Measurements from ENCODE around the gene PALLD. TPM values are rescaled to one million over a fixed set of nuclear protein-coding genes. Genes with fewer than 3 reads are reported as not detected.

The PALLD gene
- total RNA-seq, 3 donors from 2014 or later, result 0.94 to 2.4 (median 1.2) TPM

GRCh38 chr4:168484626-168485025 lies 12.2 kb upstream of the PALLD start:
- H3K4me3 Mint-ChIP-seq, result no peak overlapping the region
- no peaks in the 10 kb centered on the region for H3K9me3 Mint-ChIP-seq
- H3K36me3 Mint-ChIP-seq (ENCODE audit: insufficient read depth), result no peaks in the 10 kb centered on the region
- H3K4me1 Mint-ChIP-seq (ENCODE audit: low read depth), result peaks cover 52% of the 10 kb centered on the region
- no peaks in the 10 kb centered on the region for H3K27me3 Mint-ChIP-seq (ENCODE audit: low read depth)
- ATAC-seq (no peak), DNase-seq (no peak)

- Mint-ChIP-seq H3K4me1 (ENCODE audit: low read depth) (peaks cover 50% of the 10 kb centered on the region), H3K4me3 (no peak overlapping the region), H3K27me3 (ENCODE audit: low read depth) (no peaks in the 10 kb centered on the region), H3K36me3 (ENCODE audit: insufficient read depth) (no peaks in the 10 kb centered on the region), H3K9me3 (no peaks in the 10 kb centered on the region)
- no peak for ATAC-seq
- DNase-seq, result no peak
These were observed 11.5 kb upstream of the PALLD start for GRCh38 chr4:168485156-168485910.

- H3K9me3 Mint-ChIP-seq, result no peaks in the 10 kb centered on the region
- no peak for DNase-seq
- H3K4me1 Mint-ChIP-seq (ENCODE audit: low read depth), result peaks cover 34% of the 10 kb centered on the region
- H3K27me3 Mint-ChIP-seq (ENCODE audit: low read depth), result peaks cover 4% of the 10 kb centered on the region
- H3K36me3 Mint-ChIP-seq (ENCODE audit: insufficient read depth), result no peaks in the 10 kb centered on the region
- H3K4me3 Mint-ChIP-seq, result no peak overlapping the region
- ATAC-seq, result peak; percentile 96 to 99
These were observed 10.0 kb upstream of the PALLD start for GRCh38 chr4:168486912-168487281.

- Mint-ChIP-seq H3K4me3 (no peak overlapping the region), H3K27me3 (ENCODE audit: low read depth) (peaks cover 4% of the 10 kb centered on the region), H3K9me3 (no peaks in the 10 kb centered on the region), H3K4me1 (ENCODE audit: low read depth) (peaks cover 29% of the 10 kb centered on the region), H3K36me3 (ENCODE audit: insufficient read depth) (no peaks in the 10 kb centered on the region)
- DNase-seq (no peak), ATAC-seq (peak; percentile 39 to 57)
These were observed 9.4 kb upstream of the PALLD start for GRCh38 chr4:168487282-168488035.

GRCh38 chr4:168488869-168489274 lies 8.0 kb upstream of the PALLD start:
- H3K4me1 Mint-ChIP-seq (ENCODE audit: low read depth), result peaks cover 16% of the 10 kb centered on the region
- DNase-seq (no peak), ATAC-seq (no peak)
- H3K4me3 Mint-ChIP-seq, result no peak overlapping the region
- H3K27me3 Mint-ChIP-seq (ENCODE audit: low read depth), result peaks cover 11% of the 10 kb centered on the region
- H3K36me3 Mint-ChIP-seq (ENCODE audit: insufficient read depth), result no peaks in the 10 kb centered on the region
- H3K9me3 Mint-ChIP-seq, result no peaks in the 10 kb centered on the region

- Mint-ChIP-seq H3K4me1 (ENCODE audit: low read depth) (peaks cover 11% of the 10 kb centered on the region), H3K9me3 (no peaks in the 10 kb centered on the region), H3K36me3 (ENCODE audit: insufficient read depth) (no peaks in the 10 kb centered on the region), H3K4me3 (no peak overlapping the region), H3K27me3 (ENCODE audit: low read depth) (peaks cover 11% of the 10 kb centered on the region)
- ATAC-seq (no peak), DNase-seq (no peak)
These were observed 7.2 kb upstream of the PALLD start for GRCh38 chr4:168489616-168490015.

GRCh38 chr4:168490711-168491110 lies 6.1 kb upstream of the PALLD start:
- peaks cover 11% of the 10 kb centered on the region for H3K27me3 Mint-ChIP-seq (ENCODE audit: low read depth)

GRCh38 chr4:168491563-168491962 lies 5.3 kb upstream of the PALLD start:
- no peaks in the 10 kb centered on the region for H3K36me3 Mint-ChIP-seq (ENCODE audit: insufficient read depth)
- H3K4me3 Mint-ChIP-seq, result no peak overlapping the region
- H3K4me1 Mint-ChIP-seq (ENCODE audit: low read depth), result peaks cover 10% of the 10 kb centered on the region
- DNase-seq (no peak), ATAC-seq (no peak)
- no peaks in the 10 kb centered on the region for H3K9me3 Mint-ChIP-seq
- peaks cover 11% of the 10 kb centered on the region for H3K27me3 Mint-ChIP-seq (ENCODE audit: low read depth)

More at GRCh38 chr4:168490711-168491110, 6.1 kb upstream of the PALLD start:
- Mint-ChIP-seq H3K9me3 (no peaks in the 10 kb centered on the region), H3K4me1 (ENCODE audit: low read depth) (peaks cover 10% of the 10 kb centered on the region), H3K36me3 (ENCODE audit: insufficient read depth) (no peaks in the 10 kb centered on the region), H3K4me3 (no peak overlapping the region)
- no peak for DNase-seq
- ATAC-seq, result no peak

- H3K4me1 Mint-ChIP-seq (ENCODE audit: low read depth), result peaks cover 3% of the 10 kb centered on the region
- ATAC-seq (no peak), DNase-seq (no peak)
- no peaks in the 10 kb centered on the region for H3K36me3 Mint-ChIP-seq (ENCODE audit: insufficient read depth)
- H3K9me3 Mint-ChIP-seq, result no peaks in the 10 kb centered on the region
- H3K4me3 Mint-ChIP-seq, result no peak overlapping the region
- H3K27me3 Mint-ChIP-seq (ENCODE audit: low read depth), result peaks cover 8% of the 10 kb centered on the region
These were observed 1.4 kb downstream of the PALLD start for GRCh38 chr4:168498251-168498650.

GRCh38 chr4:168499241-168499640 lies 2.4 kb downstream of the PALLD start:
- no peak for DNase-seq
- H3K4me1 Mint-ChIP-seq (ENCODE audit: low read depth), result peaks cover 8% of the 10 kb centered on the region
- no peak for ATAC-seq
- H3K27me3 Mint-ChIP-seq (ENCODE audit: low read depth), result peaks cover 7% of the 10 kb centered on the region
- no peaks in the 10 kb centered on the region for H3K36me3 Mint-ChIP-seq (ENCODE audit: insufficient read depth)
- H3K9me3 Mint-ChIP-seq, result no peaks in the 10 kb centered on the region
- H3K4me3 Mint-ChIP-seq, result no peak overlapping the region

GRCh38 chr4:168501407-168501806 lies 4.6 kb downstream of the PALLD start:
- DNase-seq, result no peak
- Mint-ChIP-seq H3K27me3 (ENCODE audit: low read depth) (peaks cover 7% of the 10 kb centered on the region), H3K4me1 (ENCODE audit: low read depth) (peaks cover 8% of the 10 kb centered on the region), H3K36me3 (ENCODE audit: insufficient read depth) (no peaks in the 10 kb centered on the region), H3K4me3 (no peak overlapping the region), H3K9me3 (no peaks in the 10 kb centered on the region)
- no peak for ATAC-seq

- H3K4me3 Mint-ChIP-seq, result no peak overlapping the region
- ATAC-seq (no peak), DNase-seq (no peak)
- no peaks in the 10 kb centered on the region for H3K9me3 Mint-ChIP-seq
- no peaks in the 10 kb centered on the region for H3K36me3 Mint-ChIP-seq (ENCODE audit: insufficient read depth)
- H3K4me1 Mint-ChIP-seq (ENCODE audit: low read depth), result peaks cover 8% of the 10 kb centered on the region
- H3K27me3 Mint-ChIP-seq (ENCODE audit: low read depth), result peaks cover 7% of the 10 kb centered on the region
These were observed 6.0 kb downstream of the PALLD start for GRCh38 chr4:168502861-168503260.

GRCh38 chr4:168503652-168504362 lies 7.0 kb downstream of the PALLD start:
- Mint-ChIP-seq H3K36me3 (ENCODE audit: insufficient read depth) (no peaks in the 10 kb centered on the region), H3K4me3 (no peak overlapping the region), H3K27me3 (ENCODE audit: low read depth) (peaks cover 2% of the 10 kb centered on the region), H3K4me1 (ENCODE audit: low read depth) (peaks cover 8% of the 10 kb centered on the region), H3K9me3 (no peaks in the 10 kb centered on the region)
- DNase-seq (no peak), ATAC-seq (no peak)

- H3K4me1 Mint-ChIP-seq (ENCODE audit: low read depth), result peaks cover 10% of the 10 kb centered on the region
- no peaks in the 10 kb centered on the region for H3K9me3 Mint-ChIP-seq
- H3K36me3 Mint-ChIP-seq (ENCODE audit: insufficient read depth), result no peaks in the 10 kb centered on the region
- no peak overlapping the region for H3K4me3 Mint-ChIP-seq
- ATAC-seq (no peak), DNase-seq (no peak)
- H3K27me3 Mint-ChIP-seq (ENCODE audit: low read depth), result peaks cover 2% of the 10 kb centered on the region
These were observed 7.7 kb downstream of the PALLD start for GRCh38 chr4:168504526-168504925.
